Neural crest cell (in vitro differentiated cells): ENCODE data around the gene UBE2O. TPM values are rescaled to one million over a fixed set of nuclear protein-coding genes. Genes with fewer than 3 reads are reported as not detected.

ENCODE experiments used
- DNase-seq: peaks from one replicate; pipeline ENCODE4 v3.0.0; 2021; ENCODE audit warnings: low read depth, mixed read lengths, low spot score
- H3K27ac Mint-ChIP-seq: one replicate; pipeline ENCODE4 v1.8.0; 2021; ENCODE audit warnings: mild to moderate bottlenecking, mixed read lengths; ENCODE audit not compliant: unreplicated experiment
- H3K27me3 Mint-ChIP-seq: 2 replicates; pipeline ENCODE4 v1.8.0; 2021; ENCODE audit warnings: low read depth, mild to moderate bottlenecking, mixed read lengths
- H3K36me3 Mint-ChIP-seq: 2 replicates; pipeline ENCODE4 v1.8.0; 2021; ENCODE audit warnings: low read depth, mild to moderate bottlenecking, mixed read lengths
- H3K4me1 Mint-ChIP-seq: 2 replicates; pipeline ENCODE4 v1.8.0; 2021; ENCODE audit warnings: mixed read lengths
- H3K4me3 Mint-ChIP-seq: one replicate; pipeline ENCODE4 v1.8.0; 2021; ENCODE audit warnings: mild to moderate bottlenecking, mixed read lengths
- H3K9me3 Mint-ChIP-seq: 2 replicates; pipeline ENCODE4 v1.8.0; 2021; ENCODE audit warnings: mixed read lengths
- total RNA-seq: library from RNA; stranded (reverse); gene quantifications from 2 replicates; pipeline ENCODE4 v1.2.1, GENCODE V29; 2021
- TF ChIP-seq, protein P1 (sequence below): fragments of 200-600 bp; sonication (generic); conservative IDR thresholded peaks from 2 replicates; pipeline ENCODE4 v1.5.0; 2021; ENCODE audit warnings: antibody characterized with exemption, mild to moderate bottlenecking

Gene UBE2O
- total RNA-seq, 1 donor from 2014 or later = 71.4 TPM

DNA sequence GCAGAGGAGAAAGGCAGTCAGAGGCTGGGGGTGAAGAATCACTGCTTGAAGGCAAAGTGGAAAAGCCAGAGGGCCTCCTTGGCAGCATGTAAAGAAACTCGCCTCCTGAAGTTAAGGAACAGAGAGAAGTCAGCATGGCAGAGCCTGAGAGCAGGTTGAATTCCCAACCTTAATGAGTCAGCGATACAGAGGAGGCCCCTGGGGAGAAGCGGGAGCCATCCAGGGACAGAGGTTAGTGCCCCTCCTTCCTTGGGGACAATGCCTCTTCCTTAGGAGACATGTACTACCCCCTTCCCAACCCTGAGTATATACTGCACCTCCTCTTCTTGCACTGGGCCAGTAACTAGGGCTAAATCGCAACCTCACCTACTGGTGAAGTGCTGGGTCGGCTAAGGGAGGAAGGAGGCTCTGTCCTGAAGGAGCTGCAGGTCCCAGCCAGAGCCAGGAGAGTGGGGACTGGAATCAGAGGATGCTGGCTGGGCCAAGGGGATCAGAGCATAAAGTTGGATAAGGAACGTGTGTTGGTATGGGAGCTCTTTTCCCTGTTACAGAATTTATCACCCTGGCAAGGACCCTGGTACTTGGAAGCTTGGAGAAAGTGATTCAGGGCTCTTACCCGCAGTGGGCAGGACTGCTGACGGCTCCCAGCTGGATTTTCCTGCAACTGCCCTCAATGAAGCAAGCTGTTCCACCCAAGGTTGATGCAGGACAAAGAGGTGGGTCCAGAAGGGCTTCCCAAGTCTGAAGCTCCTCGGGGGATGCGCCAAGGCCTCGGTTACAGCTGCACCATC, 9.0 kb upstream of the UBE2O start:
- Mint-ChIP-seq H3K4me1 (peaks cover 5% of the 10 kb centered on the region), H3K36me3 (no peaks in the 10 kb centered on the region), H3K4me3 (no peak overlapping the region), H3K27ac (peak overlapping the region; percentile 78), H3K9me3 (no peaks in the 10 kb centered on the region), H3K27me3 (no peaks in the 10 kb centered on the region)
- no peak for DNase-seq
- TF ChIP-seq, protein P1, sequence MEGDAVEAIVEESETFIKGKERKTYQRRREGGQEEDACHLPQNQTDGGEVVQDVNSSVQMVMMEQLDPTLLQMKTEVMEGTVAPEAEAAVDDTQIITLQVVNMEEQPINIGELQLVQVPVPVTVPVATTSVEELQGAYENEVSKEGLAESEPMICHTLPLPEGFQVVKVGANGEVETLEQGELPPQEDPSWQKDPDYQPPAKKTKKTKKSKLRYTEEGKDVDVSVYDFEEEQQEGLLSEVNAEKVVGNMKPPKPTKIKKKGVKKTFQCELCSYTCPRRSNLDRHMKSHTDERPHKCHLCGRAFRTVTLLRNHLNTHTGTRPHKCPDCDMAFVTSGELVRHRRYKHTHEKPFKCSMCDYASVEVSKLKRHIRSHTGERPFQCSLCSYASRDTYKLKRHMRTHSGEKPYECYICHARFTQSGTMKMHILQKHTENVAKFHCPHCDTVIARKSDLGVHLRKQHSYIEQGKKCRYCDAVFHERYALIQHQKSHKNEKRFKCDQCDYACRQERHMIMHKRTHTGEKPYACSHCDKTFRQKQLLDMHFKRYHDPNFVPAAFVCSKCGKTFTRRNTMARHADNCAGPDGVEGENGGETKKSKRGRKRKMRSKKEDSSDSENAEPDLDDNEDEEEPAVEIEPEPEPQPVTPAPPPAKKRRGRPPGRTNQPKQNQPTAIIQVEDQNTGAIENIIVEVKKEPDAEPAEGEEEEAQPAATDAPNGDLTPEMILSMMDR = no peak

DNA sequence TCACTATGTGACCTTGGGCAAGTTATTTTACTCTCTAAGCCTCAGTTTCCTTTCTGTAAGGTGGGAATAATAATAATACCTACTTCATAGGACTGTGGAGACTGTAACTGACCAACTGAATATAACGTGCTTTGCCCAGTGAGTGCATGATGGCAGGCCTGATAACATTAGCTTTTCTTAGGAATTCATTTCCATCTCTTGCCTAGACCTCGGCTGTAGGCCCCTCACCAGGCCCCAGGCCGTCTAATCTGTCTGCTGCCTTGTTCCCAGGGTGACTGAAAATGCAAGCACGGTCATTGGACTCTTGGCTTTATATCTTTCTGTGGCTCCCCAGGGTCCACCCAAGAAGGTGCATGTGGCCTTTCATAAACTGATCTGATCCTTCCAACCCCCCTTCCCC, 6.7 kb upstream of the UBE2O start:
- no peak overlapping the region for H3K4me3 Mint-ChIP-seq

DNA sequence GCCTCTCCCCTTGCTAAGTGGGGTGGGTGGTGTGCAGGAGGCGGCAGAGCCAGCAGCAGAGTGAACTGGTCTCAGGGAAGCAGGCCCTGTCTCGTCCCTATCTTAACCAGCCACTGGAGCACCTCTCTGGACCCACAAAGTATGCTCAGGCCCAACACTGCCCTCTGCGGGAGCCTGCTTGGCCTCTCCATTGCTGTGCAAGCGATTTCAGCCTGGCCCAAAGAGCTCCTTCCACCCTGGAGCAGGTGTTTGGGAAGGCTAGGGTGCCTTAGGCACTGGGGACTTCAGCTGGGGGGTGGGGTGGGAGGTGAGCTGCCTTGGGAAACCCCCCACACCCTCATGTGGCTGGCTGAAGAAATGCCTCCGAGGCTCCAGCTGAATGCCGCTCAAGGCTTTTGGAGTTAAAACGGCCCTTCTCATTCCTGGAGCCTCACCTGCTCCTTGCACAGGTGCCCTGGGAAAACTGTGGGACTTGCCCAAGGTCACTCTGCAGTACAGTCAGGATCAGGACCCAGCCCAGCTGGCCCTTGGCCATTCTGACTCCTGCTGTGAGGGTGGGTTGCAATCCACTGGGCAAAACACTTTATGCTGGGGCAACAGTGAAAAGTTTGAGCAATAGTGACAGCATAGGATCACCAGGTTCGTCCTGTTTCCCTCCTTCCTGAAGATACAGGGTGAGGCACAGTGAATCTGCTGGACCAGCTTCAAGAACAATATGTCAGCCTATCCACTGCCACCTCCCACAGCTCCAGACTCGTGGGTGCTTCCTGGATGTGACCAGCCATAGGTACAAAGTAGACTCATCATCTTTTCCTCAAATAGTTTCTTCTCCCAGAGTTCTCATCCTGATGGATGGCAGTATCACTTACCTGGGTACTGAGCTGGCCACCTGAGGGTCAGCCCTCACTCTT, 5.9 kb upstream of the UBE2O start:
- Mint-ChIP-seq H3K27ac (no peak overlapping the region), H3K27me3 (no peaks in the 10 kb centered on the region), H3K9me3 (no peaks in the 10 kb centered on the region), H3K36me3 (no peaks in the 10 kb centered on the region), H3K4me1 (no peaks in the 10 kb centered on the region), H3K4me3 (peak overlapping the region; percentile 38)
- TF ChIP-seq, protein P1 = peak; percentile 48
- peak; percentile 45 for DNase-seq

More for the DNA sequence above, 6.7 kb upstream of the UBE2O start:
- DNase-seq = no peak
- Mint-ChIP-seq H3K4me1 (no peaks in the 10 kb centered on the region), H3K9me3 (no peaks in the 10 kb centered on the region), H3K27me3 (no peaks in the 10 kb centered on the region), H3K27ac (no peak overlapping the region), H3K36me3 (no peaks in the 10 kb centered on the region)
- TF ChIP-seq, protein P1 = no peak

DNA sequence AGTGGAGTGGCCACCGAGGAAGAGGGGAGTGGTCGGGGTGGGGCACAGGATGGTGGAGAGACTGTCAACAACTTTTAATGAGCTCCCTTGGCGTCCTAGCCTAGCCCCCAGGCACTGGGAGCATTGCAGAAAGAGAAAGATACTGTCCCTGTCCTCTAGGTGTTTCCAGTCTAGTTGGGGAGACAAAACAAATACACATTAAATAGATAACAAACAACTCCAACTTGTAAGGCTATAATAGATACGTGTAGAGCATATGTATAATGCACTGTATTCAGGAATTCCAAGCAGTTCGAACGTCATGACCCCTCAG, 435 bp upstream of the UBE2O start:
- H3K4me3 Mint-ChIP-seq = peak overlapping the region; percentile 87
- H3K4me1 Mint-ChIP-seq = peaks cover 39% of the 10 kb centered on the region
- H3K9me3 Mint-ChIP-seq = no peaks in the 10 kb centered on the region
- no peak overlapping the region for H3K27ac Mint-ChIP-seq
- TF ChIP-seq, protein P1 = no peak
- no peaks in the 10 kb centered on the region for H3K27me3 Mint-ChIP-seq
- DNase-seq = no peak
- no peaks in the 10 kb centered on the region for H3K36me3 Mint-ChIP-seq

DNA sequence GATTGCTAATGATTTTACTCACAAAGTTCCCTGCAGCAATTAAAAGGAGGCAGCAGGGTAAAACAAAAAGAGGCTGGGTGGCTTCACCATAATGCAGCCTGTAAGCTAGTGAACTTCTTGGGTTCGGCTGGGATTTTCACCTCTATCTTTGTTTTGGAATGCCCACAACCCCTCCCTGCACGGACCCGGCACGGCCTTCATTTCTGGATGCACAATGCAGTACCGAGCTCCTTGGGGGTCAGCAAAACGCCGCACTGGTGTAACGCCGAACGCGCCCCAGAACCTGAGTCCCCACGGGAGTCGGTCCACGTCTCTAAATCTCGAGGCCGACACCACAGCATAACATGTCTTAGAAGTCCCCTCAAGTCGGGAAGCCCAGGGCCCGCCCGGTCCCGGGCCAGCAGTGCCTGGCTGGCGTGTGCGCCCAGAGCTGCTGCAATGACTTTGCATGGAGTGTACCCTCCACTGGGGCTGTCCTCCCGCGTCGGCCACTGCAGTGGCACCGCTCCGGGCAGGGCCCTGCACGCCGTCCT, 759 bp downstream of the UBE2O start:
- peak overlapping the region; percentile 91 for H3K27ac Mint-ChIP-seq
- TF ChIP-seq, protein P1 = no peak
- DNase-seq = peak; percentile 23

More for the DNA sequence above, 759 bp downstream of the UBE2O start:
- H3K36me3 Mint-ChIP-seq = no peaks in the 10 kb centered on the region
- no peaks in the 10 kb centered on the region for H3K27me3 Mint-ChIP-seq
- peak overlapping the region; percentile 97 for H3K4me3 Mint-ChIP-seq
- peaks cover 51% of the 10 kb centered on the region for H3K4me1 Mint-ChIP-seq
- no peaks in the 10 kb centered on the region for H3K9me3 Mint-ChIP-seq
